ENCODE measurements around the gene FBLL1.
"Not testable (repeated sequence)": the region's sequence is repeated elsewhere in the genome, so short reads cannot be mapped to it uniquely, and the experiment has no call there.

FBLL1 gene

GRCh38 chr5:168528521-168529373, at the start of gene FBLL1:
FBLL1 (plus strand) TSS chr5:168529305; CDS start chr5:168529505, 200 bp downstream.
- DNase-seq, result no peak

- DNase-seq, result no peak
These were observed 48.5 kb upstream of the FBLL1 start for GRCh38 chr5:168480601-168481000.

- DNase-seq, result no peak
These were observed 47.7 kb upstream of the FBLL1 start for GRCh38 chr5:168481330-168481788.

GRCh38 chr5:168482361-168482760, 46.7 kb upstream of the FBLL1 start:
- DNase-seq, result no peak

- DNase-seq, result peak; percentile 61
These were observed 42.8 kb upstream of the FBLL1 start, which contains the start of gene RARS1 for GRCh38 chr5:168486136-168486879. RARS1 (plus strand) TSS chr5:168486471; CDS start chr5:168486499, 28 bp downstream.

- no peak for DNase-seq
These were observed 40.0 kb upstream of the FBLL1 start for GRCh38 chr5:168489059-168489458.

- no peak for DNase-seq
These were observed 35.0 kb upstream of the FBLL1 start for GRCh38 chr5:168494057-168494555.

GRCh38 chr5:168502563-168503237, 26.4 kb upstream of the FBLL1 start:
- no peak for DNase-seq

GRCh38 chr5:168513861-168514428, 15.2 kb upstream of the FBLL1 start:
- no peak for DNase-seq

GRCh38 chr5:168525856-168526255, 3.2 kb upstream of the FBLL1 start:
- DNase-seq, result no peak

- DNase-seq, result no peak
These were observed 1.3 kb upstream of the FBLL1 start for GRCh38 chr5:168527756-168528295.

- DNase-seq, result no peak
These were observed 499 bp downstream of the FBLL1 start for GRCh38 chr5:168529374-168530234.

GRCh38 chr5:168530621-168531150, 1.6 kb downstream of the FBLL1 start:
- DNase-seq, result no peak

- no peak for DNase-seq
These were observed 2.1 kb downstream of the FBLL1 start for GRCh38 chr5:168531191-168531590.

- DNase-seq, result no peak
These were observed 3.1 kb downstream of the FBLL1 start for GRCh38 chr5:168531987-168532864.

GRCh38 chr5:168534351-168534750, 5.2 kb downstream of the FBLL1 start:
- not testable (repeated sequence) for DNase-seq

- DNase-seq, result no peak
These were observed 8.1 kb downstream of the FBLL1 start for GRCh38 chr5:168537176-168537575.

- no peak for DNase-seq
These were observed 20.4 kb downstream of the FBLL1 start for GRCh38 chr5:168549554-168549953.

GRCh38 chr5:168550656-168551055, 21.6 kb downstream of the FBLL1 start:
- no peak for DNase-seq

- no peak for DNase-seq
These were observed 23.0 kb downstream of the FBLL1 start for GRCh38 chr5:168552146-168552545.

All from NCI-H2081 treated with DMSO at 0.1 percent for 48 hours (cell line).